Frontal cortex (tissue), 4 donors: ENCODE data around the gene ATG7. TPM values are rescaled to one million over a fixed set of nuclear protein-coding genes. Genes with fewer than 3 reads are reported as not detected.

Experiments used
- DNase-seq, 2 donors: peaks; one replicate each; pipeline ENCODE4 v3.0.0; 2012; ENCODE audit warnings: low spot score in 2 of 2
- FAIRE-seq: peaks from 2 replicates; lab custom pipeline; 2012; peaks lifted over from hg19 to GRCh38; lab: Jason Lieb, UNC
- total RNA-seq: library from RNA; depleted of rRNA; stranded (reverse); fragments of >200 nt; gene quantifications from one replicate; pipeline ENCODE4 v1.2.3, GENCODE V29; 2014
- donor health status: control.
- donor health status: control.
- donor health status: control.

ATG7 gene
- total RNA-seq, 1 donor from 2014 or later = 19.2 TPM

GRCh38 chr3:11289864-11290263, 17.7 kb downstream of the ATG7 start:
- FAIRE-seq (no peak), DNase-seq (no peak)

- no peak for DNase-seq
- no peak for FAIRE-seq
Measured at GRCh38 chr3:11290743-11291680, 18.8 kb downstream of the ATG7 start.

GRCh38 chr3:11291808-11292207, 19.6 kb downstream of the ATG7 start:
- DNase-seq = no peak
- FAIRE-seq = no peak

GRCh38 chr3:11297126-11297525, 24.9 kb downstream of the ATG7 start:
- no peak for FAIRE-seq
- DNase-seq = no peak

GRCh38 chr3:11300970-11301369, 28.8 kb downstream of the ATG7 start:
- FAIRE-seq (no peak), DNase-seq (no peak)

GRCh38 chr3:11302444-11302843, 30.2 kb downstream of the ATG7 start:
- no peak for DNase-seq

GRCh38 chr3:11304175-11304574, 32.0 kb downstream of the ATG7 start:
- FAIRE-seq = no peak
- no peak for DNase-seq

More at GRCh38 chr3:11302444-11302843, 30.2 kb downstream of the ATG7 start:
- no peak for FAIRE-seq

GRCh38 chr3:11305509-11305908, 33.3 kb downstream of the ATG7 start:
- no peak for DNase-seq
- FAIRE-seq = no peak

- no peak for DNase-seq
Measured at GRCh38 chr3:11306817-11307589, 34.8 kb downstream of the ATG7 start.

GRCh38 chr3:11307830-11308432, 35.7 kb downstream of the ATG7 start:
- no peak for DNase-seq
- no peak for FAIRE-seq

More at GRCh38 chr3:11306817-11307589, 34.8 kb downstream of the ATG7 start:
- no peak for FAIRE-seq

- DNase-seq (no peak), FAIRE-seq (no peak)
Measured at GRCh38 chr3:11310258-11310657, 38.1 kb downstream of the ATG7 start.

GRCh38 chr3:11312166-11312565, 40.0 kb downstream of the ATG7 start:
- DNase-seq = no peak
- no peak for FAIRE-seq

- DNase-seq (no peak), FAIRE-seq (no peak)
Measured at GRCh38 chr3:11317300-11317699, 45.1 kb downstream of the ATG7 start.

GRCh38 chr3:11322931-11323330, 50.7 kb downstream of the ATG7 start:
- no peak for DNase-seq
- FAIRE-seq = no peak

- FAIRE-seq = no peak
- DNase-seq = no peak
Measured at GRCh38 chr3:11323813-11324212, 51.6 kb downstream of the ATG7 start.

GRCh38 chr3:11327619-11328018, 55.4 kb downstream of the ATG7 start:
- FAIRE-seq (no peak), DNase-seq (no peak)

- DNase-seq = no peak
- FAIRE-seq = no peak
Measured at GRCh38 chr3:11328196-11328945, 56.2 kb downstream of the ATG7 start.

- FAIRE-seq = no peak
- DNase-seq = no peak
Measured at GRCh38 chr3:11329777-11330176, 57.6 kb downstream of the ATG7 start.

- DNase-seq = no peak
- FAIRE-seq = no peak
Measured at GRCh38 chr3:11331101-11331500, 58.9 kb downstream of the ATG7 start.
